GM12878 (cell line): ENCODE measurements around the gene CLCA2. TPM values are rescaled to one million over a fixed set of nuclear protein-coding genes. Genes with fewer than 3 reads are reported as not detected.

Experiments
- ATAC-seq: fragments of 200-7000 bp; cut with Tn5 transposase; 3 replicates; pipeline ENCODE4 v1.9.1; 2020; ENCODE audit warnings: mild to moderate bottlenecking, moderate library complexity
- BruUV-seq: library from RNA; stranded (reverse); fragments of 400-500 nt; replicated peaks from 2 replicates; lab custom pipeline; 2021; lab: Mats Ljungman, UMichigan
- CTCF ChIA-PET: fragments of 300-600 bp; sonication (Branson Sonifier 250); formaldehyde crosslinking; extraction: SDS; loops from one replicate; lab custom pipeline; 2021; ENCODE audit warnings: inconsistent platforms; lab: Yijun Ruan, JAX
- POLR2A ChIA-PET: fragments of 350-600 bp; formaldehyde crosslinking; extraction: SDS; loops from one replicate; lab custom pipeline; 2021; ENCODE audit warnings: inconsistent platforms; lab: Charles Lee
- RAD21 ChIA-PET: fragments of 300-600 bp; sonication (Branson Sonifier 250); formaldehyde crosslinking; loops from one replicate; lab custom pipeline; 2023; ENCODE audit warnings: antibody characterized with exemption; ENCODE audit not compliant: unreplicated experiment; lab: Charles Lee
- SMC1A ChIA-PET: fragments of 300-600 bp; sonication (Branson Sonifier 250); formaldehyde crosslinking; loops from one replicate; lab custom pipeline; 2023; ENCODE audit not compliant: unreplicated experiment, uncharacterized antibody; lab: Charles Lee
- DNase-seq: peaks from one replicate; pipeline ENCODE4 v3.0.0-alpha.2; 2011; ENCODE audit warnings: low read depth, low spot score
- FAIRE-seq: peaks from 3 replicates; lab custom pipeline; 2011; peaks lifted over from hg19 to GRCh38; lab: Jason Lieb, UNC
- H2AFZ ChIP-seq: 2 replicates; pipeline ENCODE4 v1.6.0; 2011; ENCODE audit warnings: low read depth, low read length, control low read depth; ENCODE audit not compliant: control insufficient read depth
- H3K27ac ChIP-seq: 2 replicates; pipeline ENCODE4 v1.5.1; 2011; ENCODE audit warnings: control low read depth; ENCODE audit not compliant: control insufficient read depth, insufficient read depth
- H3K27me3 ChIP-seq, 2 experiments: replicated peaks in 1 of 2; 2 replicates each; pipeline versions ENCODE4 v1.6.0 to v1.6.1; 2011; ENCODE audit warnings: low read length in 1 of 2; ENCODE audit not compliant: control insufficient read depth in 2 of 2, insufficient read depth in 2 of 2
- H3K36me3 ChIP-seq, 2 experiments: 2 replicates each; pipeline ENCODE4 v1.5.1; 2011; ENCODE audit warnings: low read length in 1 of 2; ENCODE audit not compliant: control insufficient read depth in 2 of 2, insufficient read depth in 2 of 2
- H3K4me1 ChIP-seq: 2 replicates; pipeline ENCODE4 v1.6.1; 2011; ENCODE audit warnings: mild to moderate bottlenecking, low read length, moderate library complexity, mixed read lengths; ENCODE audit not compliant: control insufficient read depth, insufficient read depth
- H3K4me2 ChIP-seq: 2 replicates; pipeline ENCODE4 v1.6.0; 2011; ENCODE audit warnings: control low read depth; ENCODE audit not compliant: control insufficient read depth, insufficient read depth
- H3K4me3 ChIP-seq: fragments of 200-600 bp; sonication (generic); 2 replicates; pipeline ENCODE4 v1.5.1; 2016
- H3K79me2 ChIP-seq: 2 replicates; pipeline ENCODE4 v1.6.0; 2011; ENCODE audit warnings: low read length; ENCODE audit not compliant: control insufficient read depth, insufficient read depth
- H3K9ac ChIP-seq: 2 replicates; pipeline ENCODE4 v1.8.0; 2011; ENCODE audit warnings: low read length, control low read depth, mixed read lengths; ENCODE audit not compliant: control insufficient read depth, insufficient read depth
- H3K9me3 ChIP-seq: replicated peaks from 3 replicates; pipeline ENCODE4 v1.5.1; 2011; ENCODE audit warnings: mild to moderate bottlenecking, low read length; ENCODE audit not compliant: control insufficient read depth, insufficient read depth
- H4K20me1 ChIP-seq: 2 replicates; pipeline ENCODE4 v1.6.0; 2011; ENCODE audit not compliant: control insufficient read depth, insufficient read depth
- BCL3 ChIP-seq: IDR thresholded peaks from 2 replicates; pipeline ENCODE4 v1.6.1; 2011; ENCODE audit warnings: borderline replicate concordance, low read depth, mild to moderate bottlenecking, moderate library complexity, low read length; ENCODE audit not compliant: insufficient read depth, poor library complexity, severe bottlenecking
- E2F4 ChIP-seq: IDR thresholded peaks from 2 replicates; pipeline ENCODE4 v1.6.1; 2012; ENCODE audit warnings: low read depth, low read length, improper control_type of control experiment
- EP300 ChIP-seq, 2 experiments: fragments of 150-350 bp in 1 of 2; IDR thresholded peaks; 2 replicates each; pipeline ENCODE4 v1.6.1; 2011 to 2012; ENCODE audit warnings: low read depth in 2 of 2, low read length in 2 of 2, borderline replicate concordance in 1 of 2, improper control_type of control experiment in 1 of 2, inconsistent platforms in 1 of 2; ENCODE audit not compliant: control insufficient read depth in 1 of 2
- IKZF1 ChIP-seq: fragments of 450-650 bp; conservative IDR thresholded peaks from 2 replicates; pipeline ENCODE4 v1.6.1; 2017; ENCODE audit warnings: antibody characterized with exemption, mild to moderate bottlenecking
- IRF5 ChIP-seq: fragments of 450-650 bp; IDR thresholded peaks from 2 replicates; pipeline ENCODE4 v1.6.1; 2017; ENCODE audit warnings: borderline replicate concordance
- KLF5 ChIP-seq: fragments of 450-650 bp; IDR thresholded peaks from 2 replicates; pipeline ENCODE4 v1.6.1; 2014; ENCODE audit warnings: mild to moderate bottlenecking; ENCODE audit not compliant: partially characterized antibody
- PML ChIP-seq: IDR thresholded peaks from 2 replicates; pipeline ENCODE4 v1.6.1; 2012; ENCODE audit warnings: low read length, inconsistent platforms
- RB1 ChIP-seq: fragments of 450-650 bp; formaldehyde crosslinking; IDR thresholded peaks from 2 replicates; pipeline ENCODE4 v1.6.1; 2017; ENCODE audit warnings: mild to moderate bottlenecking, borderline replicate concordance
- RBBP5 ChIP-seq: fragments of 200-600 bp; sonication (generic); conservative IDR thresholded peaks from 2 replicates; pipeline ENCODE4 v1.6.1; 2016
- SIN3A ChIP-seq: IDR thresholded peaks from 2 replicates; pipeline ENCODE4 v1.6.1; 2012; ENCODE audit warnings: low read depth, low read length, improper control_type of control experiment
- ZNF384 ChIP-seq: IDR thresholded peaks from 2 replicates; pipeline ENCODE4 v1.6.1; 2012; ENCODE audit warnings: low read depth, mild to moderate bottlenecking, low read length, improper control_type of control experiment, borderline replicate concordance
- WGBS: methylation state at CpG from one replicate; pipeline ENCODE4 v1.1.6; 2016; ENCODE audit warnings: low lambda C conversion rate; ENCODE audit not compliant: insufficient replicate concordance, insufficient coverage; ENCODE audit errors: missing lambda C conversion rate; 5-methylcytosine and 5-hydroxymethylcytosine counted together
- in situ Hi-C: fragments of 300-500 bp; cut with MboI; formaldehyde crosslinking; loops from 9 replicates; pipeline ENCODE4 v1.14.3; 2018; ENCODE audit warnings: mixed read lengths
- intact Hi-C: fragments of 100-400 bp; cut with micrococcal nuclease; formaldehyde crosslinking; loops from one replicate; pipeline ENCODE4 v1.14.2; 2022; ENCODE audit not compliant: unreplicated experiment
- polyA plus RNA-seq, 11 experiments: library from polyadenylated mRNA; depleted of rRNA in 4 of 11; unstranded in 6 of 11; stranded (reverse) in 5 of 11; fragments of >200 nt; fragmentation: Nextera tagmentation in 4 of 11; fragmentation: Illumina TruSeq in 1 of 11; extraction: Ambion mirVana in 4 of 11; extraction: Trizol in 1 of 11; gene quantifications; 1 replicate in 1 of 11; 2 replicates in 10 of 11; pipeline versions ENCODE4 v1.2.1 to v1.2.3, GENCODE V29; 2011 to 2016; ENCODE audit warnings: inconsistent platforms in 2 of 11, missing spikeins in 2 of 11, low read depth in 1 of 11
- total RNA-seq, 4 experiments: library from RNA; depleted of rRNA in 3 of 4; stranded (reverse); fragments of >200 nt in 3 of 4; fragmentation: Illumina TruSeq in 1 of 4; extraction: Trizol in 1 of 4; gene quantifications; 2 replicates each; pipeline versions ENCODE4 v1.2.1 to v1.2.3, GENCODE V29; 2013 to 2021
- TF ChIP-seq, protein P1 (sequence below): fragments of 450-650 bp; conservative IDR thresholded peaks from 2 replicates; pipeline ENCODE4 v1.6.1; 2017; ENCODE audit warnings: mild to moderate bottlenecking, moderate library complexity

CLCA2 gene
- total and polyA plus RNA-seq, 10 of the 15 experiments (the other 5 are each of a cell fraction or from before 2014, with no cell fraction given), result 0.01 to 0.20 (median 0.08) TPM; not detected in 6

DNA sequence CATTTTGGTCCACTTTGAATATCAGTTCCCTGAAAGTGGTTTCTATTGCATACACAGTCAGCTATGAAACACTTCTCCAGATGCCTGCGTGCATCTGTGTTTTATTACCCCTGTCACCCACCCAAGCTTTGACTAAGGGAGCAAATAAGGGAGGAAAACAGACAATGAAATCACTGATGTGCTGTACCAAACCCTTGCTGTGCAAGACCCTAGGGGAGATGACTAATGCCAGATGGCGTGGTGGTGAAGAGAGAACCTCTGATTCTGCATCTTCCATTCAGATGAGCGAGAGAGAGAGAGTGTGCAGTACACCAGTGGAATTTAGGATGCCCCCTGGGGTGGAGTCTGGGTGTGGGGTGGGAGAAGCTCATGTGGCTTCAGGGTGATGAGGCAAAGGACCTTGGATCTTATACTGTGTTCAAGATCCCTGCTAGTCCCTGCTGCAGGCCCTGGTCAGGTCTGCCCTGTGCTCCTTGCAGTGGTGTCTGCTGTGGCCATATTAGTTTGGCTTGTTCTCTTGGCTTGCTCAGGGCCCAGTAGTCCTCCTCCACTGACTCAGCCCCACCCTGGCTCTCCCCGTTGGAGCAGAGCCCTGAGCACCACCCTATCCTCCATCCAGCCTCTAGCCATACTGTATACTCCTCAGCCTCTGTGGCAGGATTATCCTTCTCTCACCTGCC, 63.3 kb downstream of the CLCA2 start (continued):
- TF ChIP-seq E2F4 (no peak), ZNF384 (no peak)

GRCh38 chr1:86487811-86488141, 63.8 kb downstream of the CLCA2 start:
- in situ Hi-C loops, result no loop called here
- CTCF ChIA-PET, result interaction anchor here (2.9 to 4.4 kb wide), 2 partner anchors 13 to 14 kb away, joined by 8 to 45 read pairs; no protein-coding TSS in a partner anchor

More at GRCh38 chr1:86487811-86488141, 63.8 kb downstream of the CLCA2 start:
- TF ChIP-seq IKZF1, result no peak
- TF ChIP-seq RB1, result no peak
- TF ChIP-seq, protein P1, sequence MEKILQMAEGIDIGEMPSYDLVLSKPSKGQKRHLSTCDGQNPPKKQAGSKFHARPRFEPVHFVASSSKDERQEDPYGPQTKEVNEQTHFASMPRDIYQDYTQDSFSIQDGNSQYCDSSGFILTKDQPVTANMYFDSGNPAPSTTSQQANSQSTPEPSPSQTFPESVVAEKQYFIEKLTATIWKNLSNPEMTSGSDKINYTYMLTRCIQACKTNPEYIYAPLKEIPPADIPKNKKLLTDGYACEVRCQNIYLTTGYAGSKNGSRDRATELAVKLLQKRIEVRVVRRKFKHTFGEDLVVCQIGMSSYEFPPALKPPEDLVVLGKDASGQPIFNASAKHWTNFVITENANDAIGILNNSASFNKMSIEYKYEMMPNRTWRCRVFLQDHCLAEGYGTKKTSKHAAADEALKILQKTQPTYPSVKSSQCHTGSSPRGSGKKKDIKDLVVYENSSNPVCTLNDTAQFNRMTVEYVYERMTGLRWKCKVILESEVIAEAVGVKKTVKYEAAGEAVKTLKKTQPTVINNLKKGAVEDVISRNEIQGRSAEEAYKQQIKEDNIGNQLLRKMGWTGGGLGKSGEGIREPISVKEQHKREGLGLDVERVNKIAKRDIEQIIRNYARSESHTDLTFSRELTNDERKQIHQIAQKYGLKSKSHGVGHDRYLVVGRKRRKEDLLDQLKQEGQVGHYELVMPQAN, result no peak
- no peak for TF ChIP-seq IRF5
- TF ChIP-seq SIN3A, result no peak
- no peak for TF ChIP-seq RBBP5
- no peak for TF ChIP-seq KLF5
- no peak for TF ChIP-seq BCL3
- TF ChIP-seq EP300 (IDR thresholded peaks at IDR 0.05; ENCODE audit: borderline replicate concordance in 1 of 2, control insufficient read depth in 1 of 2, low read depth in 2 of 2, low read length in 2 of 2), result no peak
- TF ChIP-seq PML, result no peak
- ChIA-PET POLR2A (no interaction called here), SMC1A (interaction anchor here (0.8 to 1.4 kb wide), 2 partner anchors 18 to 95 kb away, joined by 3 read pairs; no protein-coding TSS in a partner anchor), RAD21 (no interaction called here)
- H2AFZ ChIP-seq, result no peak overlapping the region
- no peak for FAIRE-seq
- no peak overlapping the region for H3K9ac ChIP-seq
- WGBS, result 19% methylated on average over 4 of the region's 4 CpGs
- no peak for DNase-seq
- no peaks in the 10 kb centered on the region for H3K36me3 ChIP-seq
- H3K79me2 ChIP-seq, result no peaks in the 10 kb centered on the region
- H3K27ac ChIP-seq, result no peak overlapping the region
- intact Hi-C loops, result no loop called here
- H4K20me1 ChIP-seq, result no peaks in the 10 kb centered on the region
- BruUV-seq, result no TSS peak
- no peak for ATAC-seq
- no peaks in the 10 kb centered on the region for H3K4me1 ChIP-seq
- H3K9me3 ChIP-seq, result no peaks in the 10 kb centered on the region
- H3K4me2 ChIP-seq, result no peak overlapping the region
- H3K27me3 ChIP-seq, result peaks cover 1 to 2% of the 10 kb centered on the region in 2 experiments; a peak in 2 of 4 replicates
- H3K4me3 ChIP-seq, result no peak overlapping the region
